ENCODE measurements around the gene CRYAA.

Gene CRYAA

GRCh38 chr21:43207868-43208267, 39.1 kb downstream of the CRYAA start:
- no peak for DNase-seq
- peaks cover 0 to 13% of the 10 kb centered on the region in 2 donors for H3K9me3 Mint-ChIP-seq
- no peaks in the 10 kb centered on the region for H3K4me1 Mint-ChIP-seq
- ATAC-seq: no peak
- H3K4me3 Mint-ChIP-seq: no peak overlapping the region
- peaks cover 36% of the 10 kb centered on the region for H3K27me3 Mint-ChIP-seq
- peak overlapping the region; percentile 63 to 78 for H3K27ac Mint-ChIP-seq

GRCh38 chr21:43208561-43209332, 39.9 kb downstream of the CRYAA start:
- Mint-ChIP-seq H3K27me3 (peaks cover 36% of the 10 kb centered on the region), H3K4me3 (no peak overlapping the region), H3K4me1 (no peaks in the 10 kb centered on the region), H3K9me3 (peaks cover 0 to 4% of the 10 kb centered on the region in 2 donors), H3K27ac (no peak overlapping the region)
- DNase-seq (no peak), ATAC-seq (no peak)

GRCh38 chr21:43209575-43210453, 41.0 kb downstream of the CRYAA start:
- H3K9me3 Mint-ChIP-seq: no peaks in the 10 kb centered on the region
- ATAC-seq: no peak
- peaks cover 36% of the 10 kb centered on the region for H3K27me3 Mint-ChIP-seq
- H3K4me1 Mint-ChIP-seq: no peaks in the 10 kb centered on the region
- no peak overlapping the region for H3K4me3 Mint-ChIP-seq
- no peak overlapping the region for H3K27ac Mint-ChIP-seq
- no peak for DNase-seq

GRCh38 chr21:43210454-43211071, 41.8 kb downstream of the CRYAA start:
- H3K4me1 Mint-ChIP-seq: no peaks in the 10 kb centered on the region
- H3K27ac Mint-ChIP-seq: peak overlapping the region in 1 of 2 donors; percentile 84
- peaks cover 36% of the 10 kb centered on the region for H3K27me3 Mint-ChIP-seq
- ATAC-seq (no peak), DNase-seq (no peak)
- no peak overlapping the region for H3K4me3 Mint-ChIP-seq
- no peaks in the 10 kb centered on the region for H3K9me3 Mint-ChIP-seq

- Mint-ChIP-seq H3K27me3 (peaks cover 36% of the 10 kb centered on the region), H3K9me3 (no peaks in the 10 kb centered on the region), H3K4me1 (no peaks in the 10 kb centered on the region), H3K27ac (no peak overlapping the region), H3K4me3 (no peak overlapping the region)
- DNase-seq (no peak), ATAC-seq (no peak)
Observed at GRCh38 chr21:43211072-43211759, 42.4 kb downstream of the CRYAA start.

- Mint-ChIP-seq H3K4me1 (no peaks in the 10 kb centered on the region), H3K27ac (no peak overlapping the region), H3K9me3 (no peaks in the 10 kb centered on the region), H3K4me3 (no peak overlapping the region), H3K27me3 (peaks cover 36% of the 10 kb centered on the region)
- DNase-seq (no peak), ATAC-seq (no peak)
Observed at GRCh38 chr21:43211760-43212115, 42.9 kb downstream of the CRYAA start.

All from stimulated activated naive CD8-positive, alpha-beta T cell treated with anti-CD3 and anti-CD28 coated beads, Interleukin-15, amount 100 ng/mL, for 72 hours (primary cell).